Liver (tissue), 9 donors: ENCODE measurements around the gene ITM2A. TPM values are rescaled to one million over a fixed set of nuclear protein-coding genes. Genes with fewer than 3 reads are reported as not detected.

ENCODE experiments used
- DNase-seq: peaks from one replicate; pipeline ENCODE4 v3.0.0-alpha.2; 2017; ENCODE audit warnings: low spot score
- H3K27ac ChIP-seq, 2 donors: one replicate each; pipeline ENCODE4 v1.7.0; 2013; ENCODE audit warnings: inconsistent platforms in 2 of 2, low read length in 2 of 2, control low read depth in 1 of 2, low read depth in 1 of 2, mild to moderate bottlenecking in 1 of 2
- H3K27me3 ChIP-seq, 4 donors: one replicate each; pipeline versions ENCODE4 v1.6.1 to v1.7.0; 2013; ENCODE audit warnings: low read length in 3 of 4, inconsistent platforms in 1 of 4, mild to moderate bottlenecking in 1 of 4, moderate library complexity in 1 of 4; ENCODE audit not compliant: control insufficient read depth in 4 of 4, insufficient read depth in 4 of 4
- H3K36me3 ChIP-seq, 4 donors: one replicate each; pipeline versions ENCODE4 v1.6.1 to v1.7.0; 2013; ENCODE audit warnings: low read length in 3 of 4, mild to moderate bottlenecking in 3 of 4, low read depth in 1 of 4, moderate library complexity in 1 of 4; ENCODE audit not compliant: control insufficient read depth in 4 of 4, insufficient read depth in 3 of 4
- H3K4me1 ChIP-seq, 4 donors: one replicate each; pipeline versions ENCODE4 v1.6.1 to v1.7.0; 2013; ENCODE audit warnings: low read length in 3 of 4, mild to moderate bottlenecking in 3 of 4, moderate library complexity in 1 of 4; ENCODE audit not compliant: control insufficient read depth in 4 of 4, insufficient read depth in 4 of 4
- H3K4me3 ChIP-seq, 3 donors: one replicate each; pipeline versions ENCODE4 v1.6.1 to v1.7.0; 2013; ENCODE audit warnings: low read length in 3 of 3, control low read depth in 1 of 3, low read depth in 1 of 3, mild to moderate bottlenecking in 1 of 3
- H3K9ac ChIP-seq, 2 donors: one replicate each; pipeline ENCODE4 v1.7.0; 2013; ENCODE audit warnings: low read length in 2 of 2, mild to moderate bottlenecking in 2 of 2, moderate library complexity in 2 of 2, control low read depth in 1 of 2, low read depth in 1 of 2
- H3K9me3 ChIP-seq, 4 donors: one replicate each; pipeline versions ENCODE4 v1.6.1 to v1.7.0; 2013; ENCODE audit warnings: low read length in 3 of 4; ENCODE audit not compliant: control insufficient read depth in 4 of 4
- FOXA2 ChIP-seq: IDR thresholded peaks from 2 replicates; pipeline ENCODE4 v1.6.1; 2016; ENCODE audit warnings: antibody characterized with exemption
- GABPA ChIP-seq, 2 donors: IDR thresholded peaks in 1 of 2; conservative IDR thresholded peaks in 1 of 2; 2 replicates each; pipeline ENCODE4 v1.6.1; 2016; ENCODE audit warnings: antibody characterized with exemption in 2 of 2, mild to moderate bottlenecking in 1 of 2, moderate library complexity in 1 of 2
- HNF4A ChIP-seq, 2 donors: conservative IDR thresholded peaks; 2 replicates each; pipeline ENCODE4 v1.6.1; 2016; ENCODE audit warnings: antibody characterized with exemption in 2 of 2, mild to moderate bottlenecking in 2 of 2
- HNF4G ChIP-seq: IDR thresholded peaks from 2 replicates; pipeline ENCODE4 v1.6.1; 2016; ENCODE audit warnings: antibody characterized with exemption
- JUND ChIP-seq, 2 donors: IDR thresholded peaks; 2 replicates each; pipeline ENCODE4 v1.6.1; 2016; ENCODE audit warnings: antibody characterized with exemption in 2 of 2
- SP1 ChIP-seq: IDR thresholded peaks from 2 replicates; pipeline ENCODE4 v1.6.1; 2018; ENCODE audit warnings: antibody characterized with exemption, mild to moderate bottlenecking
- YY1 ChIP-seq: IDR thresholded peaks from 2 replicates; pipeline ENCODE4 v1.6.1; 2016; ENCODE audit warnings: antibody characterized with exemption, mild to moderate bottlenecking
- WGBS: extraction: QIAGEN DNeasy Blood & Tissue Kit; methylation state at CpG from one replicate; pipeline ENCODE4 v1.1.7; 2013; 5-methylcytosine and 5-hydroxymethylcytosine counted together
- polyA plus RNA-seq, 2 donors: library from polyadenylated mRNA; stranded (reverse) in 1 of 2; unstranded in 1 of 2; fragments of 200-250 nt in 1 of 2; fragments of >200 nt in 1 of 2; fragmentation: Nextera tagmentation in 1 of 2; extraction: Ambion mirVana in 1 of 2; gene quantifications; one replicate each; pipeline versions ENCODE4 v1.2.1 to v1.2.3, GENCODE V29; 2013 to 2015
- total RNA-seq, 2 donors: library from RNA; depleted of rRNA; stranded (reverse); fragments of >200 nt; gene quantifications; one replicate each; pipeline ENCODE4 v1.2.3, GENCODE V29; 2014
- TF ChIP-seq, protein P1 (sequence below): IDR thresholded peaks from 2 replicates; pipeline ENCODE4 v1.6.1; 2016; ENCODE audit warnings: antibody characterized with exemption
- TF ChIP-seq, protein P2 (sequence below): IDR thresholded peaks from 2 replicates; pipeline ENCODE4 v1.6.1; 2016; ENCODE audit warnings: antibody characterized with exemption
- TF ChIP-seq, protein P3 (sequence below): fragments of 150-350 bp; IDR thresholded peaks from 2 replicates; pipeline ENCODE4 v1.5.1; 2017; ENCODE audit warnings: improper control_type of control experiment, low read depth, low read length; ENCODE audit not compliant: missing input control
- TF ChIP-seq, protein P4 (sequence below): IDR thresholded peaks from 2 replicates; pipeline ENCODE4 v1.6.1; 2016; ENCODE audit warnings: antibody characterized with exemption, mild to moderate bottlenecking
- TF ChIP-seq, protein P5 (sequence below): IDR thresholded peaks from 2 replicates; pipeline ENCODE4 v1.6.1; 2016; ENCODE audit warnings: antibody characterized with exemption
- donor health status: healthy.
- donor health status: healthy.
- donor health status: healthy.
- donor health status: healthy.
- donor health status: healthy.

ITM2A gene
- total and polyA plus RNA-seq, 4 donors: 1.2 to 12.8 (median 3.4) TPM

DNA sequence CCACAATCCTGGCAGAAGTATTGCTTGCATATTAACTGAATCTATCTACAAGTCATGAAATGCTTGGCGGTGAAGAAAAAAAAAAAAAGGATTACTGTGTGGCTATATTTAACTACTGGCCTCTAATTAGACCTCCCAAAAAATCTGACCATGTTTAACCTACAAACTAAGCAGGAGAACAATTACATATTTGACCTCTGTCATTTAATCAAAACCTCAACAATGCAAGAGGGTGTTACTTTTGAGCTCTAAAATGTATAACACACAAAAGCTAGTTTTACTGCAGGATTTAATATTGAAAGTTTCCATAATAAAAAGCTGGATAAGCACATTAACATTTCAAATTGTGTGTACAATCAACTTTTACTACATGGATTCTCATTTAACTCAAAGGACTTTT lies 1.5 kb downstream of the ITM2A start:
- Histone ChIP-seq H3K36me3 (no peaks in the 10 kb centered on the region), H3K4me1 (peaks cover 0 to 4% (median 1%) of the 10 kb centered on the region in 4 donors), H3K9me3 (no peaks in the 10 kb centered on the region), H3K9ac (no peak overlapping the region), H3K27me3 (peaks cover 0 to 5% (median 0%) of the 10 kb centered on the region in 4 donors), H3K27ac (no peak overlapping the region), H3K4me3 (no peak overlapping the region)
- TF ChIP-seq HNF4A (conservative IDR thresholded peaks at IDR 0.05): no peak
- TF ChIP-seq, protein P1, sequence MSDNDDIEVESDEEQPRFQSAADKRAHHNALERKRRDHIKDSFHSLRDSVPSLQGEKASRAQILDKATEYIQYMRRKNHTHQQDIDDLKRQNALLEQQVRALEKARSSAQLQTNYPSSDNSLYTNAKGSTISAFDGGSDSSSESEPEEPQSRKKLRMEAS: no peak
- no peak for DNase-seq
- 71% methylated on average over 1 of the region's 1 CpG for WGBS

DNA sequence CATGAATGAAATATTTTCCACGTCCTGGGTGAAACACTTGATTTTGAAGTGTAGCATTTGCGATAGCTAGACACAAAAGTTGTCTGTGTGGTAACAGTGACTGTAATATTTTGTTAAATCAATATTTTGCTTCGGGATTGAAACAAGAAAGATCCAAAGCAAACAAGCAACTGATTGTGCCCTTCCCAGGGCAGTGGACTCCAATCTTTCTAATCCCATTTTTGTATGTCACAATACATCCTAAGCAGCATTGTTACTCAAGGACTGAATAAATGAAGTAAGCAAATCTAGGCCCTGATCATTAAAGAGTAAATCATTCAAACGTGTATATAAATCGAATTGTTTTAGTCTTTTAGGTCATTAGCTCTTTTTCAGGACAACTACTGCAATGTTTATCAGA lies 2.8 kb downstream of the ITM2A start:
- TF ChIP-seq FOXA2: no peak
- TF ChIP-seq, protein P1: no peak
- TF ChIP-seq YY1: no peak
- no peak for TF ChIP-seq HNF4G
- TF ChIP-seq, protein P2, sequence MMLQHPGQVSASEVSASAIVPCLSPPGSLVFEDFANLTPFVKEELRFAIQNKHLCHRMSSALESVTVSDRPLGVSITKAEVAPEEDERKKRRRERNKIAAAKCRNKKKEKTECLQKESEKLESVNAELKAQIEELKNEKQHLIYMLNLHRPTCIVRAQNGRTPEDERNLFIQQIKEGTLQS: no peak
- no peak for TF ChIP-seq SP1
- TF ChIP-seq, protein P3, sequence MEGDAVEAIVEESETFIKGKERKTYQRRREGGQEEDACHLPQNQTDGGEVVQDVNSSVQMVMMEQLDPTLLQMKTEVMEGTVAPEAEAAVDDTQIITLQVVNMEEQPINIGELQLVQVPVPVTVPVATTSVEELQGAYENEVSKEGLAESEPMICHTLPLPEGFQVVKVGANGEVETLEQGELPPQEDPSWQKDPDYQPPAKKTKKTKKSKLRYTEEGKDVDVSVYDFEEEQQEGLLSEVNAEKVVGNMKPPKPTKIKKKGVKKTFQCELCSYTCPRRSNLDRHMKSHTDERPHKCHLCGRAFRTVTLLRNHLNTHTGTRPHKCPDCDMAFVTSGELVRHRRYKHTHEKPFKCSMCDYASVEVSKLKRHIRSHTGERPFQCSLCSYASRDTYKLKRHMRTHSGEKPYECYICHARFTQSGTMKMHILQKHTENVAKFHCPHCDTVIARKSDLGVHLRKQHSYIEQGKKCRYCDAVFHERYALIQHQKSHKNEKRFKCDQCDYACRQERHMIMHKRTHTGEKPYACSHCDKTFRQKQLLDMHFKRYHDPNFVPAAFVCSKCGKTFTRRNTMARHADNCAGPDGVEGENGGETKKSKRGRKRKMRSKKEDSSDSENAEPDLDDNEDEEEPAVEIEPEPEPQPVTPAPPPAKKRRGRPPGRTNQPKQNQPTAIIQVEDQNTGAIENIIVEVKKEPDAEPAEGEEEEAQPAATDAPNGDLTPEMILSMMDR: no peak
- no peak for TF ChIP-seq GABPA (IDR thresholded peaks at IDR 0.05 in 1 of 2, conservative IDR thresholded peaks at IDR 0.05 in 1 of 2)
- TF ChIP-seq, protein P4, sequence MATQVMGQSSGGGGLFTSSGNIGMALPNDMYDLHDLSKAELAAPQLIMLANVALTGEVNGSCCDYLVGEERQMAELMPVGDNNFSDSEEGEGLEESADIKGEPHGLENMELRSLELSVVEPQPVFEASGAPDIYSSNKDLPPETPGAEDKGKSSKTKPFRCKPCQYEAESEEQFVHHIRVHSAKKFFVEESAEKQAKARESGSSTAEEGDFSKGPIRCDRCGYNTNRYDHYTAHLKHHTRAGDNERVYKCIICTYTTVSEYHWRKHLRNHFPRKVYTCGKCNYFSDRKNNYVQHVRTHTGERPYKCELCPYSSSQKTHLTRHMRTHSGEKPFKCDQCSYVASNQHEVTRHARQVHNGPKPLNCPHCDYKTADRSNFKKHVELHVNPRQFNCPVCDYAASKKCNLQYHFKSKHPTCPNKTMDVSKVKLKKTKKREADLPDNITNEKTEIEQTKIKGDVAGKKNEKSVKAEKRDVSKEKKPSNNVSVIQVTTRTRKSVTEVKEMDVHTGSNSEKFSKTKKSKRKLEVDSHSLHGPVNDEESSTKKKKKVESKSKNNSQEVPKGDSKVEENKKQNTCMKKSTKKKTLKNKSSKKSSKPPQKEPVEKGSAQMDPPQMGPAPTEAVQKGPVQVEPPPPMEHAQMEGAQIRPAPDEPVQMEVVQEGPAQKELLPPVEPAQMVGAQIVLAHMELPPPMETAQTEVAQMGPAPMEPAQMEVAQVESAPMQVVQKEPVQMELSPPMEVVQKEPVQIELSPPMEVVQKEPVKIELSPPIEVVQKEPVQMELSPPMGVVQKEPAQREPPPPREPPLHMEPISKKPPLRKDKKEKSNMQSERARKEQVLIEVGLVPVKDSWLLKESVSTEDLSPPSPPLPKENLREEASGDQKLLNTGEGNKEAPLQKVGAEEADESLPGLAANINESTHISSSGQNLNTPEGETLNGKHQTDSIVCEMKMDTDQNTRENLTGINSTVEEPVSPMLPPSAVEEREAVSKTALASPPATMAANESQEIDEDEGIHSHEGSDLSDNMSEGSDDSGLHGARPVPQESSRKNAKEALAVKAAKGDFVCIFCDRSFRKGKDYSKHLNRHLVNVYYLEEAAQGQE: no peak
- TF ChIP-seq, protein P5, sequence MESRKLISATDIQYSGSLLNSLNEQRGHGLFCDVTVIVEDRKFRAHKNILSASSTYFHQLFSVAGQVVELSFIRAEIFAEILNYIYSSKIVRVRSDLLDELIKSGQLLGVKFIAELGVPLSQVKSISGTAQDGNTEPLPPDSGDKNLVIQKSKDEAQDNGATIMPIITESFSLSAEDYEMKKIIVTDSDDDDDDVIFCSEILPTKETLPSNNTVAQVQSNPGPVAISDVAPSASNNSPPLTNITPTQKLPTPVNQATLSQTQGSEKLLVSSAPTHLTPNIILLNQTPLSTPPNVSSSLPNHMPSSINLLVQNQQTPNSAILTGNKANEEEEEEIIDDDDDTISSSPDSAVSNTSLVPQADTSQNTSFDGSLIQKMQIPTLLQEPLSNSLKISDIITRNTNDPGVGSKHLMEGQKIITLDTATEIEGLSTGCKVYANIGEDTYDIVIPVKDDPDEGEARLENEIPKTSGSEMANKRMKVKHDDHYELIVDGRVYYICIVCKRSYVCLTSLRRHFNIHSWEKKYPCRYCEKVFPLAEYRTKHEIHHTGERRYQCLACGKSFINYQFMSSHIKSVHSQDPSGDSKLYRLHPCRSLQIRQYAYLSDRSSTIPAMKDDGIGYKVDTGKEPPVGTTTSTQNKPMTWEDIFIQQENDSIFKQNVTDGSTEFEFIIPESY: no peak
- TF ChIP-seq JUND (IDR thresholded peaks at IDR 0.05): no peak
- Histone ChIP-seq H3K36me3 (no peaks in the 10 kb centered on the region), H3K27me3 (peaks cover 0 to 5% (median 0%) of the 10 kb centered on the region in 4 donors), H3K9me3 (no peaks in the 10 kb centered on the region), H3K4me1 (peaks cover 0 to 4% (median 1%) of the 10 kb centered on the region in 4 donors), H3K9ac (no peak overlapping the region), H3K27ac (no peak overlapping the region), H3K4me3 (no peak overlapping the region)
- 43% methylated on average over 5 of the region's 5 CpGs for WGBS
- DNase-seq: no peak
